ENCODE results near the gene BEND3.
"Not testable (repeated sequence)": the region's sequence is repeated elsewhere in the genome, so short reads cannot be mapped to it uniquely, and the experiment has no call there.

Gene BEND3

GRCh38 chr6:107114926-107115694 is at the start of gene BEND3:
BEND3 (minus strand) TSS chr6:107115515; CDS start chr6:107099285, 16,230 bp downstream.
- H3K9me3 ChIP-seq (ENCODE audit: control insufficient read depth, low read depth, low read length), result no peaks in the 10 kb centered on the region
- peak within 1 kb of the TSS; percentile 94 for H3K4me3 ChIP-seq (ENCODE audit: low read length)
- peaks cover 34% of the 10 kb centered on the region for H3K4me1 ChIP-seq (ENCODE audit: control insufficient read depth, low read depth, low read length)
- peak within 1 kb of the TSS; percentile 99 for H3K27ac ChIP-seq (ENCODE audit: low read length)
- H3K36me3 ChIP-seq (ENCODE audit: control insufficient read depth, low read depth, low read length), result no peaks in the 10 kb centered on the region
- H3K27me3 ChIP-seq (ENCODE audit: control insufficient read depth, insufficient read depth, low read length), result no peaks in the 10 kb centered on the region
- H3K9ac ChIP-seq (ENCODE audit: low read length), result peak within 1 kb of the TSS; percentile 93

- not testable (repeated sequence) for H3K9me3 ChIP-seq (ENCODE audit: control insufficient read depth, low read depth, low read length); H3K27ac ChIP-seq (ENCODE audit: low read length); H3K4me3 ChIP-seq (ENCODE audit: low read length); H3K4me1 ChIP-seq (ENCODE audit: control insufficient read depth, low read depth, low read length); H3K9ac ChIP-seq (ENCODE audit: low read length); H3K27me3 ChIP-seq (ENCODE audit: control insufficient read depth, insufficient read depth, low read length); H3K36me3 ChIP-seq (ENCODE audit: control insufficient read depth, low read depth, low read length)
Measured at GRCh38 chr6:107164299-107164698, 49.0 kb upstream of the BEND3 start.

- Histone ChIP-seq H3K4me3 (ENCODE audit: low read length) (no peak overlapping the region), H3K36me3 (ENCODE audit: control insufficient read depth, low read depth, low read length) (no peaks in the 10 kb centered on the region), H3K9me3 (ENCODE audit: control insufficient read depth, low read depth, low read length) (no peaks in the 10 kb centered on the region), H3K27ac (ENCODE audit: low read length) (no peak overlapping the region), H3K27me3 (ENCODE audit: control insufficient read depth, insufficient read depth, low read length) (no peaks in the 10 kb centered on the region), H3K4me1 (ENCODE audit: control insufficient read depth, low read depth, low read length) (peaks cover 3% of the 10 kb centered on the region), H3K9ac (ENCODE audit: low read length) (no peak overlapping the region)
Measured at GRCh38 chr6:107161521-107161920, 46.2 kb upstream of the BEND3 start.

- Histone ChIP-seq H3K4me1 (ENCODE audit: control insufficient read depth, low read depth, low read length) (peaks cover 16% of the 10 kb centered on the region), H3K27ac (ENCODE audit: low read length) (no peak overlapping the region), H3K36me3 (ENCODE audit: control insufficient read depth, low read depth, low read length) (no peaks in the 10 kb centered on the region), H3K9me3 (ENCODE audit: control insufficient read depth, low read depth, low read length) (no peaks in the 10 kb centered on the region), H3K4me3 (ENCODE audit: low read length) (no peak overlapping the region), H3K9ac (ENCODE audit: low read length) (no peak overlapping the region), H3K27me3 (ENCODE audit: control insufficient read depth, insufficient read depth, low read length) (no peaks in the 10 kb centered on the region)
Measured at GRCh38 chr6:107156617-107157016, 41.3 kb upstream of the BEND3 start.

GRCh38 chr6:107154801-107155160 is 39.5 kb upstream of the BEND3 start:
- Histone ChIP-seq H3K9me3 (ENCODE audit: control insufficient read depth, low read depth, low read length) (no peaks in the 10 kb centered on the region), H3K4me1 (ENCODE audit: control insufficient read depth, low read depth, low read length) (peaks cover 21% of the 10 kb centered on the region), H3K4me3 (ENCODE audit: low read length) (no peak overlapping the region), H3K9ac (ENCODE audit: low read length) (peak overlapping the region; percentile 54), H3K36me3 (ENCODE audit: control insufficient read depth, low read depth, low read length) (no peaks in the 10 kb centered on the region), H3K27me3 (ENCODE audit: control insufficient read depth, insufficient read depth, low read length) (no peaks in the 10 kb centered on the region), H3K27ac (ENCODE audit: low read length) (peak overlapping the region; percentile 72)

GRCh38 chr6:107154131-107154800 is 39.0 kb upstream of the BEND3 start:
- H3K9me3 ChIP-seq (ENCODE audit: control insufficient read depth, low read depth, low read length), result no peaks in the 10 kb centered on the region
- no peaks in the 10 kb centered on the region for H3K36me3 ChIP-seq (ENCODE audit: control insufficient read depth, low read depth, low read length)
- H3K27ac ChIP-seq (ENCODE audit: low read length), result peak overlapping the region; percentile 72
- H3K4me1 ChIP-seq (ENCODE audit: control insufficient read depth, low read depth, low read length), result peaks cover 21% of the 10 kb centered on the region
- peak overlapping the region; percentile 54 for H3K9ac ChIP-seq (ENCODE audit: low read length)
- H3K27me3 ChIP-seq (ENCODE audit: control insufficient read depth, insufficient read depth, low read length), result no peaks in the 10 kb centered on the region
- H3K4me3 ChIP-seq (ENCODE audit: low read length), result no peak overlapping the region

- H3K36me3 ChIP-seq (ENCODE audit: control insufficient read depth, low read depth, low read length), result no peaks in the 10 kb centered on the region
- no peak overlapping the region for H3K9ac ChIP-seq (ENCODE audit: low read length)
- H3K27ac ChIP-seq (ENCODE audit: low read length), result no peak overlapping the region
- H3K27me3 ChIP-seq (ENCODE audit: control insufficient read depth, insufficient read depth, low read length), result no peaks in the 10 kb centered on the region
- peaks cover 21% of the 10 kb centered on the region for H3K4me1 ChIP-seq (ENCODE audit: control insufficient read depth, low read depth, low read length)
- no peak overlapping the region for H3K4me3 ChIP-seq (ENCODE audit: low read length)
- no peaks in the 10 kb centered on the region for H3K9me3 ChIP-seq (ENCODE audit: control insufficient read depth, low read depth, low read length)
Measured at GRCh38 chr6:107152638-107153430, 37.5 kb upstream of the BEND3 start.

GRCh38 chr6:107144666-107145065 is 29.4 kb upstream of the BEND3 start:
- Histone ChIP-seq H3K36me3 (ENCODE audit: control insufficient read depth, low read depth, low read length) (no peaks in the 10 kb centered on the region), H3K9me3 (ENCODE audit: control insufficient read depth, low read depth, low read length) (no peaks in the 10 kb centered on the region), H3K4me3 (ENCODE audit: low read length) (no peak overlapping the region), H3K4me1 (ENCODE audit: control insufficient read depth, low read depth, low read length) (peaks cover 3% of the 10 kb centered on the region), H3K27me3 (ENCODE audit: control insufficient read depth, insufficient read depth, low read length) (no peaks in the 10 kb centered on the region), H3K9ac (ENCODE audit: low read length) (no peak overlapping the region), H3K27ac (ENCODE audit: low read length) (no peak overlapping the region)

GRCh38 chr6:107144014-107144413 is 28.7 kb upstream of the BEND3 start:
- Histone ChIP-seq H3K36me3 (ENCODE audit: control insufficient read depth, low read depth, low read length) (no peaks in the 10 kb centered on the region), H3K9me3 (ENCODE audit: control insufficient read depth, low read depth, low read length) (no peaks in the 10 kb centered on the region), H3K4me3 (ENCODE audit: low read length) (no peak overlapping the region), H3K27ac (ENCODE audit: low read length) (no peak overlapping the region), H3K27me3 (ENCODE audit: control insufficient read depth, insufficient read depth, low read length) (no peaks in the 10 kb centered on the region), H3K9ac (ENCODE audit: low read length) (no peak overlapping the region), H3K4me1 (ENCODE audit: control insufficient read depth, low read depth, low read length) (peaks cover 3% of the 10 kb centered on the region)

GRCh38 chr6:107140581-107140980 is 25.3 kb upstream of the BEND3 start:
- Histone ChIP-seq H3K9me3 (ENCODE audit: control insufficient read depth, low read depth, low read length) (no peaks in the 10 kb centered on the region), H3K4me3 (ENCODE audit: low read length) (no peak overlapping the region), H3K9ac (ENCODE audit: low read length) (no peak overlapping the region), H3K27me3 (ENCODE audit: control insufficient read depth, insufficient read depth, low read length) (no peaks in the 10 kb centered on the region), H3K36me3 (ENCODE audit: control insufficient read depth, low read depth, low read length) (no peaks in the 10 kb centered on the region), H3K4me1 (ENCODE audit: control insufficient read depth, low read depth, low read length) (peaks cover 5% of the 10 kb centered on the region), H3K27ac (ENCODE audit: low read length) (no peak overlapping the region)

- not testable (repeated sequence) for H3K4me1 ChIP-seq (ENCODE audit: control insufficient read depth, low read depth, low read length); H3K36me3 ChIP-seq (ENCODE audit: control insufficient read depth, low read depth, low read length); H3K27ac ChIP-seq (ENCODE audit: low read length); H3K9me3 ChIP-seq (ENCODE audit: control insufficient read depth, low read depth, low read length); H3K4me3 ChIP-seq (ENCODE audit: low read length); H3K9ac ChIP-seq (ENCODE audit: low read length); H3K27me3 ChIP-seq (ENCODE audit: control insufficient read depth, insufficient read depth, low read length)
Measured at GRCh38 chr6:107136324-107136723, 21.0 kb upstream of the BEND3 start.
